Occipital lobe (tissue), 2 donors: ENCODE results near the gene GRK7. TPM values are rescaled to one million over a fixed set of nuclear protein-coding genes. Genes with fewer than 3 reads are reported as not detected.
"Not testable (repeated sequence)": the region's sequence is repeated elsewhere in the genome, so short reads cannot be mapped to it uniquely, and the experiment has no call there.

Experiments used
- DNase-seq: peaks from one replicate; lab custom pipeline; 2025; lab: John Stamatoyannopoulos, UW
- total RNA-seq: library from RNA; depleted of rRNA; stranded (reverse); fragments of >200 nt; gene quantifications from one replicate; pipeline ENCODE4 v1.2.3, GENCODE V29; 2014

The GRK7 gene
- total RNA-seq, 1 donor from 2014 or later = not detected

DNA sequence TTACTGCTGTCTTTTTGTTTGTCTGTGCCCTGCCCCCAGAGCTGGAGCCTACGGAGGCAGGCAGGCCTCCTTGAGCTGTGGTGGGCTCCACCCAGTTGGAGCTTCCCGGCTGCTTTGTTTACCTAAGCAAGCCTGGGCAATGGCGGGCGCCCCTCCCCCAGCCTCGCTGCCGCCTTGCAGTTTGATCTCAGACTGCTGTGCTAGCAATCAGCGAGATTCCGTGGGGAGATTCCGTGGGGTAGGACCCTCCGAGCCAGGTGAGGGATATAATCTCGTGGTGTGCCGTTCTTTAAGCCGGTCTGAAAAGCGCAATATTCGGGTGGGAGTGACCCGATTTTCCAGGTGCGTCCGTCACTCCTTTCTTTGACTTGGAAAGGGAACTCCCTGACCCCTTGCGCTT lies 656 bp upstream of the GRK7 start:
- DNase-seq = not testable (repeated sequence)

- no peak for DNase-seq
Measured at GRCh38 chr3:141764045-141764444, 837 bp downstream of the GRK7 start.

DNA sequence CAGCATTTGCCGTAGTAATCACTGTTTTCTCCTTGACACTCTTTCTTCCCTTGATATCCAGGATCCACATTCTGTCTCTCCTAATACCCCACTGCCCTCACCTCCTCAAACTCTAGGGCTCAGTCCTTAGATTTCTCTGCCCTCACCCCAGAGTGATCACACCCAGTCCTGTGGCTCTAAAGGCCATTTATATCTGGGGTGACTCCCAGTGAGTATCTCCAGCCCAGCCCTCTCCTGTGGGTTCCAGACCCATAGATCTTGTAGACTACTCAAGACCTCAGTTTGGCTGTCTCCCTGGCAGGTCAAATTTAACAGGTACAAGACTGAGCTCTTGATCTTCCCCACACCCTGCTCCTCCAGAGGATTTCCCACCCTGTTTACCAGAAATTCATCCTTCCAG lies 1.3 kb downstream of the GRK7 start:
- no peak for DNase-seq

DNA sequence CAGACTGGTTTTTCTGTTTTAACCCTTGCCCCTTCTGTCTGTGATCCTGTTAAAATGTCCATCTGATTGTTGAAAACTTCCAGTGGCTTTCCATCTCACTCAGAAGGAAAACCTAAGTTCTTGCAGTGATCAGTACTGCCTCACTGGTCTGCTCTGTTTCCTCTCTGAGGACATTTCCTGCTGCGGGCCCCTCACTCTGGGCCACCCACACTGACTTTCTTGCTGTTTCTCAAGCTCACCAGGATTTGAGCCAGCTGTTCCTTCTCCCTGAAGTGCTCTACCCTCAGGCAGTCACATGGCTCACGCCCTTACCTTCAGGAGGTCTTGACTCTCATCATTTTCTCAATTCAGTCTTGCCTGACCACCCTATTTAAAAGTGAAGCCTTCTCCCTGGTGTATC lies 1.8 kb downstream of the GRK7 start:
- DNase-seq = no peak

- DNase-seq = no peak
Measured at GRCh38 chr3:141767066-141767465, 3.9 kb downstream of the GRK7 start.

DNA sequence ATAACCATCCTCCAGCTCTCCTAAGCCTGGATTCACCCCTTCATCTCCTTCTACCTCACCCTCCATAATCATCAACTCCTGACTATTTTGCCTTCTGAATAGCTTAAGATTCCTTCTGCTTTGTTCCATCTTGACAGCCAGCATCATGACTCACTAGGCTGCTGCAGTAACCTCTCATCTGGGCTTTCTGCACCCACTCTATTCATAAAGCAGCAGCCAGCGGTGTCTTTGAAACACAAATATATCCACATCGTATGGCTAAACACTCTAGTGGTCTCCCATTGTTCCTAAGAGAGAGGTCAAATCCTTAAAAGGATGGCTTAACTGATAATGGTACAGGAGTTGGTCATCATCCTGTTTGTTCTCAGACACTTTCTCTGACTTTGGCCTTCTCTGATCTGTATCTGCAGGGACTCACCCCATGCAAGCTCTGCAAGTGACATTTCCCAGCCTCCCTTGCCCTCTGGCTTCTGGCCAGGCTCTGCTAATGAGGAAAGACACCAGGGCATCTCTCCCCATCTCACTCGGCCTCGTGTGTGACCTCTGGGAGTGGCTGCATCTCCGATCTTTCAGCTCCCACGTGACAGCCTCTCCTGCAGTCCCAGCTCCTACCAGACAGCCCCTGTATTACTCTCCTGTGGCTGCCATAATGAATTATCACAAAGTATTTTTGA lies 6.2 kb downstream of the GRK7 start:
- DNase-seq = no peak

GRCh38 chr3:141773676-141774075 lies 10.5 kb downstream of the GRK7 start:
- no peak for DNase-seq

DNA sequence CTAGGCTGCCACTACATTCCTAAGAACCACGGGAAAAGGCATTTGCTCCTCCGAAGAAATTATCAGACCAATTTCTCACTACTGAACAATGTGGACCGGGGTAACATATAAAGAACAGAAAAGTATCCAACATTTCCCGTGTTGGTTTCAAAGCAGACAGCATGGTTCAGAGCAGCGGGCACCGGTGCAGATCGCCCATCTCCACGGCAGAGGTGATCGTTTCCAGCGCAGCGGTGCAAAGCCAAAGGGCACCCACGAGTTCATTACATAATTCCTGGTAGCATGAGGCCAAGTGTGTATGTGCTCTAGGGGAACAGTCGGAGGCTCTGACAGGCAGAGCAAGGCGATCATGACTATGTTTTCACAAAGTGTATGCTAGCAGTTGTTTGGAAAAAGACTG lies 13.2 kb downstream of the GRK7 start:
- DNase-seq = no peak

GRCh38 chr3:141776885-141777284 lies 13.7 kb downstream of the GRK7 start:
- no peak for DNase-seq

GRCh38 chr3:141777957-141778813 lies 15.0 kb downstream of the GRK7 start:
- DNase-seq = no peak

DNA sequence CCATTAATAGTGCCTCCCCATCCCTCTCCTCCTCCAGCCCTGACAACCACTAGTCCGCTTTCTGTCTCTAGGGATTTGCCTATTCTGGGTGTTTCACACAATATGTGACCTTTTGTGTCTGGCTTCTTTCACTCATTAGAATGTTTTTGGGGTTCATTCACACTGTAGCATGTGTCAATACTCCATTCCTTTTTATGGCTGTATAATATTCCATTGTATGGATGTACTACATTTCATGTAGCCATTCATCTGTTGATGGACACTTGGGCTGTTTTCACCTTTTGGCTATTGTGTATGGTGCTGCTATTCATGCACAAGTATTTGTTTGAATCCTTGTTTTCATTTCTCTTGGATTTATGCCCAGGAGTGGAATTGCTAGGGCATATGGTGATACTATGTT lies 16.5 kb downstream of the GRK7 start:
- no peak for DNase-seq

DNA sequence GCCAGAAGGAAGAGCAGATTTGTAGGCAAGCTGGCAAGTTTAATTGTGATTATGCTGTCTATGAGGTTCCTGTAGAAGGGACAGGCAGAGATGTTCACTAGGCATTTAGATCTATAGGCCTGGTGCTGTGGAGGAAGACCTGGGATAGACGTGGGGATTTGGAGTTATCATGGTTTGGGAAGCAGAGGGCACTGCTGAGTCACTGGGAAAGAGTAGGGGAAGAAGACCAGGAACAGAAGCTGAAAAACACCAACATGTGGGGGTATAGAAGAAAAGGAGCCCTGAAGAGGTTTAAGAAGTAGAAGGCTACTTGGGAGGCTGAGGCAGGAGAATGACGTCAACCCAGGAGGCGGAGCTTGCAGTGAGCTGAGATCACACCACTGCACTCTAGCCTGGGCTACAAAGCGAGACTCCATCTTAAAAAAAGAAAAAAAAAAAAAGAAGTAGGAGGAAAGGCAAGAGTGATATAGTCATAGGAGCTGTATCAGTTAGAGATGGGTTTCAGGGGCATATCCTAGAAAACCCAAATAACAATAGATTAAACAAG lies 19.3 kb downstream of the GRK7 start:
- DNase-seq = no peak

- DNase-seq = no peak
Measured at GRCh38 chr3:141783632-141784031, 20.4 kb downstream of the GRK7 start.

DNA sequence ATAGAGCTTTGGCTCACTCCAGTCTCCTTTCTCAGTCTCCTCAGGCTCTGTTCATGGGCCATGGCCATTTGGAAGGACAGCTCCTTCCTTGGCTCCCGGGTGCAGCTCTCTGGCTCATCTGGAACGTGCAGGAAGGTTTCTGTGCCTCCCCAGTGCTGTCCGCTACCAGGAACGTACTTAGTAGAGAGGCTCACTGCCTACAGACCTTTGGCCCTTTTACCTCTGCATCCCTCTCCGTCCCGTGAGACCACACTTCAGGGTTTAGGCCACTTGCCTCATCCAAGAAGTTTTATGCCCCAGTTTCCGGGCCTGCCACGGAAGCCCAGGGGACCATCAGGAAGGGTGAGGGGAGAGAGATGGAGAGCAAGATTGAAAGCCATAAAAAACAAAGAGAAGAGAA lies 20.9 kb downstream of the GRK7 start:
- DNase-seq = no peak

GRCh38 chr3:141784531-141784930 lies 21.3 kb downstream of the GRK7 start:
- DNase-seq = no peak

DNA sequence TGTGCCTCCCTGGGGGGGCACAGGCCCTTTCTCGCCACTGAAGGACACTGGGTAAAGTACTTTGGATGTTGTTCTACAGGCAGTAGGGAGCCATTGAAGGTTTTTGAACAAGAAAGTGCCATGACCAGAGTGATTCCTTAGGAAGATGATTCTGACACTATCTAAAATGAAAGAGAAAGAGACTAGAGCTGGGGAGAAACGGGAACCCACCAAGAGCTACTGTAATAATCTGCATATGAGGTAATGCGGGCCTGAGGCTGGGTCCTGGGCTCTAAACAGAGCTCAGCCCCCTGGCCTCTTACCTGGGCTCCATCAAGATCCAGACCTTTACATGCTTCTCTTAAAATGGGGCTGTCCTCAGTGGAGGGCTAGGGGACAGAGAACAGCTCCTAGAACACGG lies 24.9 kb downstream of the GRK7 start:
- DNase-seq = no peak

GRCh38 chr3:141788750-141789149 lies 25.5 kb downstream of the GRK7 start:
- DNase-seq = not testable (repeated sequence)

DNA sequence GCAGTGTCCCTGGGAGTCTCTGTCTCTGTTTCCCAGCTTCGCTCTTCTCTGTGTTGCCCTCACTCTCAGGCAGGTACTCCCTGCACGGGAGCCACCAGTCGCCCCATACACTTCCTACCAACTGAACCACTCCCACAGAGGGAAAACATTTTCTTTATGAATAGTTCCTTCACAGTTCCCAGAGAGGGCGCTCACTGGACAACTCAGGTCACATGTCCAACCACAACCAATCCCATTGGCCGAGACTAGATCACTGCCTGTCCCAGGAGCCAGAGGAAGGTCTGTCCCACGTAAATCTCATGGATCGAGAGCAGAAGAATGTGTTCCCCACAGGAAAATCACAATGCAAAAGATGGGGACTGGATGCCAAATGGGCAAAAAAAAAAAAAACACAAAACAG lies 26.1 kb downstream of the GRK7 start:
- DNase-seq = no peak

DNA sequence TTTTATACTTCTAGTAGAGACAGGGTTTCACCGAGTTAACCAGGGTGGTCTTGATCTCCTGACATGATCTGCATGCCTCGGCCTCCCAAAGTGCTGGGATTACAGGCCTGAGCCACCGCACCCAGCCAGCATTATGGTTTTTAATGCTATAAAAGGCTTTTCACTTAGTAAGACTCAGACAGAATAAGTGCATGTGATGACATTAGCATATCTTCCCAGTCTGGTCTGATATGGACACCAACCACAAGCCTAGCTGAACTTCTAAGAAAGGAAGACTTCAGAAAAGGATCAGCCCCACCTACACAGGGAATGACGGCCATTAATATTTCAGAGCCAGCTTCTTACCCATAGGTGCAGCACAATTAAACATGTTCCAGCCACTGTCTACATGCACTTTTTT lies 27.0 kb downstream of the GRK7 start:
- DNase-seq = no peak

DNA sequence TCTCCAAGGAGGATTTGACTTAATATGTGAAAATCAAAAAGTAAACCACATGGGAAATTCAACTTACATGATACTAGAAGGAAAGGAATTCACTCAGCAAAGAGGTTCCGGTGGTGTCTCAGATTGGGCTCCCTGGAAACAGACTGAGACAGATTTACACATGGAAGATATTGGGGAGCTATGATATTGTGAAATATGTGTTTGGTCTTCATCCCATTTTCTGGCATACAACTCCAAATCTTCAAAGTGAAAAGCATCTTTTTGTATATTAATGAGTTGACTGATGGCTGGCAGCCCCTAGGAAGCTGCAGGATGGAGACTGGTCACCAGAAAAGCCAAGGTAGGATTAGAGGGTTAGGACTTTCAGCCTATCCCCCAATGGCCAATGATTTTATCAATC lies 29.3 kb downstream of the GRK7 start:
- DNase-seq = no peak

- DNase-seq = no peak
Measured at GRCh38 chr3:141793476-141794260, 30.5 kb downstream of the GRK7 start.

GRCh38 chr3:141795276-141795675 lies 32.1 kb downstream of the GRK7 start:
- no peak for DNase-seq
